GM12872 (cell line): ENCODE measurements around the gene IFI27L1.

ENCODE experiments used
- TF ChIP-seq, protein P1 (sequence below): IDR thresholded peaks from 3 replicates; pipeline ENCODE4 v1.5.1; 2011; ENCODE audit warnings: low read depth, mild to moderate bottlenecking, low read length, moderate library complexity; ENCODE audit not compliant: insufficient read depth

Gene IFI27L1

DNA sequence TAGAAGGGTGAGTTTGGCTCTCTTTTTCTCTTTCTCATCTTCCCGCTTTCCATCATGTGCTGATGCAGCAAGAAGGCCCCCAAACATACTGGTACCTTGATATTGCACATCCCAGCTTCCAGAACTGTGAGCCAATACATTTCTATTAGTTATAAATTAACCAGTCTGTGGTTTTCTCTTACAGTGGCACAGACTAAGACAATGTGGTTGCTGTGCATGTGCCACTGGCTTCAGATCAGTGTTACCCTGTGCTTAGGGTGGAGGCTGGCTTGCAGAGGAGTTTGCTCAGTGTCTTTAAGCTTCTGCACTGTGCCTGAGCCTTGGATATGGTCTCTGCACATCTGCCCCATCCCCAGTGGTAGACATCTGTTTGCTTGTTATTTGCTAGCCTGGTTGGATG is 42.8 kb downstream of the IFI27L1 start:
- TF ChIP-seq, protein P1, sequence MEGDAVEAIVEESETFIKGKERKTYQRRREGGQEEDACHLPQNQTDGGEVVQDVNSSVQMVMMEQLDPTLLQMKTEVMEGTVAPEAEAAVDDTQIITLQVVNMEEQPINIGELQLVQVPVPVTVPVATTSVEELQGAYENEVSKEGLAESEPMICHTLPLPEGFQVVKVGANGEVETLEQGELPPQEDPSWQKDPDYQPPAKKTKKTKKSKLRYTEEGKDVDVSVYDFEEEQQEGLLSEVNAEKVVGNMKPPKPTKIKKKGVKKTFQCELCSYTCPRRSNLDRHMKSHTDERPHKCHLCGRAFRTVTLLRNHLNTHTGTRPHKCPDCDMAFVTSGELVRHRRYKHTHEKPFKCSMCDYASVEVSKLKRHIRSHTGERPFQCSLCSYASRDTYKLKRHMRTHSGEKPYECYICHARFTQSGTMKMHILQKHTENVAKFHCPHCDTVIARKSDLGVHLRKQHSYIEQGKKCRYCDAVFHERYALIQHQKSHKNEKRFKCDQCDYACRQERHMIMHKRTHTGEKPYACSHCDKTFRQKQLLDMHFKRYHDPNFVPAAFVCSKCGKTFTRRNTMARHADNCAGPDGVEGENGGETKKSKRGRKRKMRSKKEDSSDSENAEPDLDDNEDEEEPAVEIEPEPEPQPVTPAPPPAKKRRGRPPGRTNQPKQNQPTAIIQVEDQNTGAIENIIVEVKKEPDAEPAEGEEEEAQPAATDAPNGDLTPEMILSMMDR = no peak

DNA sequence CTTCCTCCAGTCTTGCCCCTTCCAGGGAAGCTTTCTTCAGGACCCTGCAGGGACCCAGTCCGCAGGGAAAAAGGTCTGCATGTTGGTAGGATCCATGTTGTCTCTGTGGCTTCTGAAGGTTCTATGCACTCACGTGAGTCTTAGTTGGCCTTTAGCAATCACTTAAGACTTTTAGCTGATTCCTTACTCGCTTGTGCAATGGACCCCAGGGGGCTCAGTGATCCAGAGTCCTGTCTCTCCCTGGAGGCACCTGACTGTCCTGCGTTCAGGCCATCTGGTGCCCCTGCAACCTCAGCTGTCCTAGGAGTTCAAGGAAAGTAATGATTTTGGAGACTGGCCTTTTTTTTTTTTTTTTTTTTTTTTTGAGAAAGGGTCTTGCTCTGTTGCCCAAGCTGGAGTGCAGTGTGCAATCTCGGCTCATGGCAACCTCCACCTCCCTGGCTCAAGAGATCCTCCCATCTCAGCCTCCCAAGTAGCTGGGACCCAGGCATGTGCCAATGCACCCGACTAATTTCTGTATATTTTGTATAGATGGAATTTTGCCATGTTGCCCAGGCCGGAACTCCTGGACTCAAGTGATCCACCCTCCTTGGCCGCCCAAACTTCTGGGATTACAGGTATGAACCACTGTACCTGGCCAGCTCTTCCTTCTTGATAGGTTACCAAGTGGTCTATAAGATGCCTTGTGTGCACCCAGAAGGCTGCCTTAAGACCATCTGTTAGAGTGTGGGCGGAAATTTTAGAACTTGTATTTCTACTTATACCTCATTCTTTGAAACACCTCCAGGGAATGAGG is 43.7 kb downstream of the IFI27L1 start:
- TF ChIP-seq, protein P1 = no peak

DNA sequence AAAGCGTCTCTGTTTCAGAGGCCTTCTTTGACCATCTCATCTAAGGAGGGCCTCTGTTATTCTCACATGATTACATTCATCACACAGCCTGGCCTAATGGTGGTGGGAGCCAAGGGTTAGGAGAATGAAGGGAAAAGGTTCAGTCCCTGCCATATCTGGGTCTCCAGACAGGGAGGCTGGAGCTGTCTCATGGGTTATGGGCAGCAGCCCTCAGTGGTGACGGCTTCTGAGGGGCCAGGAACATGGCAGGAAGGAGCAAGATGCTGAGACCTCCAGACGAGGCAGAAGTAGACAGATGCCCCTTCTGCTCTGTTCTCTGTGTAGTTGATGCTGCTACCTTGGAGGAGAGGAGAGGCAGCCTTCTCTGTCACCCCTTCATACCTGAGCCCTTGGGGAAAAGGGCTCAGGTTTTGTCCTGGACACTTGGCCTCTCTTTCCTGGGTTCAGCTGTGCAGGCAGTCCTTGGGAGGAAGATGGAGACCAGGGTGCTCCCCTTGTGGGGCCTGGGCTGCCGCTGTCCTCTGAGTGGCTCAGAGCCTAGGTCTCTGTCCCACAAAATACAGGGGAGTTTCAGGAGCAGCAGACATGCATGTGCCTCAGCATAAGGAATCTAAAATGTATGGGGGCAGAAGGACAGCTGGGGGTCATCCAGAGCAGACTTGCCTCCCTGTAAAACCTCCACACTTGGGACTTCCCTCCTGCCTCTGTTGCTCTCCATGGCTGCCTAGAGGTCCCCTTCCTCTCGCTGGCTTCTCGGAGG is 44.7 kb downstream of the IFI27L1 start:
- TF ChIP-seq, protein P1 = no peak

DNA sequence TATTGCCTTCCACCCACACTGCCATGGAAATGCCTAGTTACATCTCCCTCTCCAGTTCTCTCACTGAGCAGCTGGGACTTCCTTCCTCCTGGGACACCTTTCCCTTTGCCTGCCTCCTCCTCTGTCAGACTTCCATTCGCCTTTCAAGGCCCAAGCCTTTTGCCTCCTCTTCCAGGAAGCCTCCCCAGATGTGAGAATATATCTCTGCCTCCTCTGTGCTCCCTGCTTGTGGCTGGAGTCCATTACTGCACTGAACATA is 45.2 kb downstream of the IFI27L1 start:
- TF ChIP-seq, protein P1 = no peak

DNA sequence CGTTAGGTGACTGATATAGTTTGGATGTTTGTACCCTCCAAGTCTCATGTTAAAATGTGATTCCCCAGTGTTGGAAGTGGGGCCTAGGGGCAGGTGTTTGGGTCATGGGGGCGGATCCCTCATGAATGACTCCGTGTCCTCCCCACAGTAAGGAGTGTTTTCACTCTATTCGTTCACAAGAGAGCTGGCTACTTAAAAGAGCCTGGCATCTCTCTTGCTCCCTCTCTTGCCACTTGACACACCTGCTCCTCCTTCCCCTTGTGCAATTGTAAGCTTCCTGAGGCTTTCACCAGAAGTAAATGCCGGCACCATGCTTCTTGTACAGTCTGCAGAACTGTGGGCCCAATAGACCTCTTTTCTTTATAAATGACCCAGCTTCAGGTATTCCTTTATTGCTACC is 45.7 kb downstream of the IFI27L1 start:
- TF ChIP-seq, protein P1 = no peak

DNA sequence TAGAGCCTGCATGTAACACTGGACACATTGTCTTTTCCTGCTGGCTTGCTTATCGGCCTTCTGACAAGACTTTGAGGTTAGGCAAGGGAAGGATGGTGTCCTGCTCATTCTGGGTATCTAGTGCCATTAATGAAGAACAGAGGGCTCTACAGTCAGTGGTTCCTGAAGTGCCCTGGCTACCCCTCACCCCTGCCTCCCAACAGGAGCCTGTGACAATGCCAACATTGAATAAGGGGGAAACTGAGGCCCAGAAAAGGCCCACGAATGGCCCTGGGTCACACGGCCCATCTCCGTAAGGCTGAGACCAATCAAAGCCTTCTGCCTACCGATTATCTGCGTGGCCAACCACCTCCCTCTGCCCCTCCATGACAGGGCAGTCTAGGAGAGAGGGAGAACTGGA is 46.2 kb downstream of the IFI27L1 start:
- TF ChIP-seq, protein P1 = no peak

DNA sequence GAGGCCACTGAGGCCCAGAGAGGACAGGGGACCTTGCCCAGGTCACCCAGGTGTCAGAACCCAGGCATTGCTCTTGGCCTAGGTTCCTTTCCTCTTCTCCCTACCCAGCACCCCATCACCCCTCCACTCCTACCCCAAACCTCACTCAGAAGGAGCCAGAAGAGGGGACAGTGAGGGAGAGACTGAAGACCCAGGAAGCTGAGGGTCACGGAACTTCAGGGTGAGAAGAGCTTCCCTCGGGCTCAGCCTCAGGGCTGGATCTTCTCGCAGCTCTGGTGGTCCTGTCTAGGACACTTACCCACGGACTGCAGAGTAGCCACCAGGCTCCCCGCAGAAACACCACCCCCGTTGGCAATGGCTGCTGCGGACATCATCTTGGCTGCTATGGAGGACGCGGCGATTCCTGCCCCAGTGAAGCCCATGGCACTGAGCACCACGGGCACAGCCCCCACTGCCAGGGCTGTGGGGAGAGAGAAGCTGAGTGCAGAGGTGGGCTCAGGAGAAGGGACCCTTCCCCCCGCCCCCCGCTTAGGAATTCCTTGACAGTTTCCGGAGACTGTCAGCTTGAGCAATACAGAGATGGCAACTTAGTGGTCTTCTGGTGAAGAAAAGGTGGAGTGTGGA is 47.2 kb downstream of the IFI27L1 start:
- TF ChIP-seq, protein P1 = no peak
